Measurements from ENCODE around the gene KCNJ3. TPM values are rescaled to one million over a fixed set of nuclear protein-coding genes. Genes with fewer than 3 reads are reported as not detected.

KCNJ3 gene
- polyA plus RNA-seq, 3 donors: not detected

DNA sequence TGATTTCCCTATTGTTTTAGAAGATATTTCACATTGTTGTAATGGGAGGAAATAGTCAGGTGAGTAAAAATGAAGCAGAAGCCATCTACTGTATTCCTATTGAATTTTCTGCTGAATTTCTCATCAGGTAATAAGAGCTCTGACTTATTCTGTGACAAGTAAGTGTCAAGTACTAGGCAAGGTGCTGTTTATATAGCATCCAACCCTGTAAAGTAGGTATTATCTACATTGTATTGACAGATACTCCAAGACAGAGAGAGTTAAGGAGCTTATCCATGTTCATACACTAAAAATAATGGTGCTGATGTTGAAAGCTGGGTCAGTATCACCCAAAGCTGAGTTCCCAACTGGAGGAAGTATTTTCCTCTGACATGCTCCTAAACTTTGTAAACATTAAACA is 106.0 kb downstream of the KCNJ3 start:
- H3K27me3 ChIP-seq (ENCODE audit: control insufficient read depth in 2 of 2, insufficient read depth in 2 of 2, low read length in 2 of 2): no peaks in the 10 kb centered on the region
- no peak overlapping the region for H3K4me3 ChIP-seq (replicated peaks in 1 of 3; ENCODE audit: low read depth in 2 of 3, low read length in 3 of 3)
- no peaks in the 10 kb centered on the region for H3K4me1 Mint-ChIP-seq
- intact Hi-C loops (cut with micrococcal nuclease): no loop called here
- no peaks in the 10 kb centered on the region for H3K79me2 ChIP-seq (ENCODE audit: insufficient read depth, low read length)
- peaks cover 2 to 8% (median 3%) of the 10 kb centered on the region in 7 donors for H3K9me3 Mint-ChIP-seq
- H3K27ac ChIP-seq (ENCODE audit: low read depth in 1 of 2, low read length in 2 of 2): no peak overlapping the region
- DNase-seq: no peak
- no peak overlapping the region for H3K27ac Mint-ChIP-seq
- no peak for TF ChIP-seq CTCF (IDR thresholded peaks at IDR 0.05)
- H3K4me3 Mint-ChIP-seq: no peak overlapping the region
- peaks cover 4 to 6% of the 10 kb centered on the region in 2 donors for H3K9me3 ChIP-seq (replicated peaks in 1 of 2; ENCODE audit: control insufficient read depth in 1 of 2, insufficient read depth in 1 of 2, low read length in 2 of 2)
- no peaks in the 10 kb centered on the region for H3K36me3 ChIP-seq (replicated peaks in 1 of 2; ENCODE audit: control insufficient read depth in 1 of 2, insufficient read depth in 2 of 2, low read length in 2 of 2)
- H3K36me3 Mint-ChIP-seq: no peaks in the 10 kb centered on the region
- H4K20me1 ChIP-seq (ENCODE audit: insufficient read depth, low read length): no peaks in the 10 kb centered on the region
- H3K4me1 ChIP-seq (ENCODE audit: control insufficient read depth in 1 of 2, insufficient read depth in 2 of 2, low read length in 2 of 2): no peaks in the 10 kb centered on the region
- H3K9ac ChIP-seq (ENCODE audit: insufficient read depth, low read length, poor library complexity, severe bottlenecking): no peak overlapping the region
- no peak overlapping the region for H3K4me2 ChIP-seq (replicated peaks; ENCODE audit: extremely low read depth, low read length, poor library complexity, severe bottlenecking)
- H2AFZ ChIP-seq (ENCODE audit: insufficient read depth, low read depth, low read length, poor library complexity, severe bottlenecking): no peak overlapping the region
- peaks cover 0 to 3% (median 0%) of the 10 kb centered on the region in 3 donors for H3K27me3 Mint-ChIP-seq (ENCODE audit: low read depth in 3 of 3)

- no peak for DNase-seq
- H4K20me1 ChIP-seq (ENCODE audit: insufficient read depth, low read length): no peaks in the 10 kb centered on the region
- H3K4me2 ChIP-seq (replicated peaks; ENCODE audit: extremely low read depth, low read length, poor library complexity, severe bottlenecking): no peak overlapping the region
- no CpG with 5 or more reads among the region's 1 CpG for WGBS (ENCODE audit: insufficient coverage)
- Mint-ChIP-seq H3K4me3 (no peak overlapping the region), H3K36me3 (no peaks in the 10 kb centered on the region), H3K27ac (no peak overlapping the region), H3K27me3 (ENCODE audit: low read depth in 3 of 3) (no peaks in the 10 kb centered on the region), H3K4me1 (no peaks in the 10 kb centered on the region), H3K9me3 (peaks cover 0 to 5% (median under 1%) of the 10 kb centered on the region in 7 donors)
- no peak overlapping the region for H3K9ac ChIP-seq (ENCODE audit: insufficient read depth, low read length, poor library complexity, severe bottlenecking)
- peaks cover 0 to 3% of the 10 kb centered on the region in 2 donors for H3K9me3 ChIP-seq (replicated peaks in 1 of 2; ENCODE audit: control insufficient read depth in 1 of 2, insufficient read depth in 1 of 2, low read length in 2 of 2)
- H3K27ac ChIP-seq (ENCODE audit: low read depth in 1 of 2, low read length in 2 of 2): no peak overlapping the region
- no peaks in the 10 kb centered on the region for H3K27me3 ChIP-seq (ENCODE audit: control insufficient read depth in 2 of 2, insufficient read depth in 2 of 2, low read length in 2 of 2)
- no peaks in the 10 kb centered on the region for H3K4me1 ChIP-seq (ENCODE audit: control insufficient read depth in 1 of 2, insufficient read depth in 2 of 2, low read length in 2 of 2)
- intact Hi-C loops (cut with micrococcal nuclease): no loop called here
- TF ChIP-seq CTCF (IDR thresholded peaks at IDR 0.05): no peak
- H3K4me3 ChIP-seq (replicated peaks in 1 of 3; ENCODE audit: low read depth in 2 of 3, low read length in 3 of 3): no peak overlapping the region
- no peaks in the 10 kb centered on the region for H3K79me2 ChIP-seq (ENCODE audit: insufficient read depth, low read length)
- no peak overlapping the region for H2AFZ ChIP-seq (ENCODE audit: insufficient read depth, low read depth, low read length, poor library complexity, severe bottlenecking)
- no peaks in the 10 kb centered on the region for H3K36me3 ChIP-seq (replicated peaks in 1 of 2; ENCODE audit: control insufficient read depth in 1 of 2, insufficient read depth in 2 of 2, low read length in 2 of 2)
Observed at GRCh38 chr2:154813636-154814035, 115.1 kb downstream of the KCNJ3 start.

Data from CD14-positive monocyte (primary cell).